ENCODE data around the gene AXIN1.
A peak's percentile ranks its signal among the peaks of the same experiment; 100 is the strongest.
"Not testable (repeated sequence)": the region's sequence is repeated elsewhere in the genome, so short reads cannot be mapped to it uniquely, and the experiment has no call there.

Gene AXIN1

DNA sequence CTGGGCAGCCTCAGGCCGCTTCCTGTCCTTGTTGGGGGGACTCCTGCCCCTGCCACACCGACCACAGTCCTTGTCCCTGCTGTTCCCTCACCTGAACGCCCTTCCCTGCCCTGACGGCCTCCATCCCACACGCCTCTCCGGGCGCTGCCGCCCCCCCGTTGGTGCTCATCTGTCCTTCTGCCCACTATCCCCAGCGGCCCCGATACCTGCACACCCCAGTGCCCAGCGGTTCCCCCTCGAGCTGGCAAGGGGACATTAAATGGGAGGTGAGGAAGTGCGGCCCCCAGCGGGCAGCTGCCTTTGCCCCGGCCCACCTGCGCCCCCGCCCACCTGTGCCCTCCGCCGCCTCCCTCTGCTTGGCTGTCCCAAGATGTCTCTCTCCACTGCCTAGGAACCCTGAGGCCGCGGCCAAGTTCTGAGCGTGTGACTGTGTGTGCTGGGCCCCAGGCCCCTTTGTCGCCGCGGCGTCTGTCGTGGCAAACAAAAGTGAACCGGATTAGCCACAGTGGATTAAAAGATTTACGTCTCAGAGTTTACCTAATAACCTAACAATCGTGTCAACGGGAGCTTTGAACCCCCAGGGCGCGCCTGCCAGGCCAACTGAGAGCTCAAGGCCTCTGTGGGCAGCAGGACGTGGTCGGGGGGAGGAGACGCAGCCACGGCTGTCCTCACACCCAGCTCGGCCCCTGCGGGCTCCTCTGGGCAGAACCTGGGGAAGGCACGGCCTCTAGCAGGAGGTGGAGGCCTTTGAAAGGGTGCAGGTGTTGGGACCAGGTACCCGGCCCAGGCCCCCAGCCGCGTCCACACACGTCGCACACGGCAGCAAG lies 7.6 kb upstream of the AXIN1 start:
- no peaks in the 10 kb centered on the region for H3K27me3 ChIP-seq (ENCODE audit: control insufficient read depth, insufficient read depth, low read length)
- H3K27ac ChIP-seq (ENCODE audit: low read depth, low read length) = no peak overlapping the region
- no peaks in the 10 kb centered on the region for H3K4me1 ChIP-seq (ENCODE audit: control insufficient read depth, insufficient read depth, low read length)
- H3K9ac ChIP-seq (ENCODE audit: low read depth, low read length) = no peak overlapping the region
- no peak overlapping the region for H3K4me3 ChIP-seq (ENCODE audit: low read depth, low read length)
- no peaks in the 10 kb centered on the region for H3K36me3 ChIP-seq (ENCODE audit: control insufficient read depth, insufficient read depth, low read length)
- H3K9me3 ChIP-seq (ENCODE audit: control insufficient read depth, insufficient read depth, low read length) = no peaks in the 10 kb centered on the region

DNA sequence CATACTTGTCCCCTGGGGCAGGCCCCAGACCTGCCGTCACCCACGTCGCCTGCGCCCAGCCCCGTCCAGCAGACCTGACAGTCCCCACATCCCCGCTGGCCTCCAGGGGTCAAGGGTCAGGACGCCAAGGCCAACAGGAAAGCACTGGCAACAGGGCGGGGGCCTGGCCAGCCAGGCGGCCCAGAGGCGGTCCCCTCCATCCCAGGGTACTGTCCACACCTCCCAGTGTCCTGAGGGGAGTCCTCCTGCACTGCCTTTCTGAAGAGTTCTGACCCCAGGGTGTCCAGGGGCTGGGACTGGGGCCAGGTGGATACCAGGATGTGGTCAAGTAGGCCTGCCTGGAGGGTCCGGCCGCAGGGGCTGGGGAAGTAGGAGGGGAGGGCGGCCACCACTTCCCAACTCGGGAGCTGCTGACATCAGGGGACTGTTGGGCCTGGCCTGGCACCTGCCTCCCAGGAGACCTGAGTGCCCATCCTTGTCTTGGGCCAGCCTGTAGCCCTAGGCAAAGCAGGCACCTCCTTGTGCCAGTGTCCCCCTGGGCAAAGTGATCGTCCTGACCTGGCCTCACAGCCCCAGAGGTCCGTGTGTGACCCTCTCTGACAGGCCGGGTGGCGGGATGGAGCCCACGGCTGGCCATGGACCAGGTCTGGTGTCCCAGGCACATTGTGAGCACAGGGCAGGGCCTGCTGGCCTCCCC lies 6.7 kb upstream of the AXIN1 start:
- Histone ChIP-seq H3K27me3 (ENCODE audit: control insufficient read depth, insufficient read depth, low read length) (no peaks in the 10 kb centered on the region), H3K9ac (ENCODE audit: low read depth, low read length) (no peak overlapping the region), H3K4me3 (ENCODE audit: low read depth, low read length) (no peak overlapping the region), H3K36me3 (ENCODE audit: control insufficient read depth, insufficient read depth, low read length) (no peaks in the 10 kb centered on the region), H3K27ac (ENCODE audit: low read depth, low read length) (no peak overlapping the region), H3K9me3 (ENCODE audit: control insufficient read depth, insufficient read depth, low read length) (no peaks in the 10 kb centered on the region), H3K4me1 (ENCODE audit: control insufficient read depth, insufficient read depth, low read length) (no peaks in the 10 kb centered on the region)

DNA sequence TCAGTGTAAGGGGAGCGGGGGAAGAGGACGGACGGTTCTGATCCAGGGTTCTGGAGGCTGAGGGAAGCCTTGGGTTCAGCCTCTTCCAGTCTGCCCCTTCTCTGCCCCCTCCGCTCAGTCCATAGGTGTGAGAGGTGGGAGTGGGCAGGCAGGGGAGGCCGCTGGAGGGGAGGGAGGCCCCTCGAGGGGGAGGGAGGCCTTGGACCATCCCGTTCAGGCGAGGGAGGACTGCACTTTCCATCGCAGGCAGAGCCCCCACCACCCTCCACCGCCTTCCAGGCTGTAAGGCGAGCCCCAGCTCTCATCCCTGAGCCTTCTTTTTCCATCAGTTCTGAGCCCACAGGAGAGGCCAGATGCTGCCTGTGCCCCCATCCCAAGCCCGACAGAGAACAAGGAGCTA lies 4.2 kb upstream of the AXIN1 start:
- Histone ChIP-seq H3K9ac (ENCODE audit: low read depth, low read length) (no peak overlapping the region), H3K4me3 (ENCODE audit: low read depth, low read length) (no peak overlapping the region), H3K27ac (ENCODE audit: low read depth, low read length) (no peak overlapping the region), H3K27me3 (ENCODE audit: control insufficient read depth, insufficient read depth, low read length) (no peaks in the 10 kb centered on the region), H3K4me1 (ENCODE audit: control insufficient read depth, insufficient read depth, low read length) (no peaks in the 10 kb centered on the region), H3K9me3 (ENCODE audit: control insufficient read depth, insufficient read depth, low read length) (no peaks in the 10 kb centered on the region), H3K36me3 (ENCODE audit: control insufficient read depth, insufficient read depth, low read length) (no peaks in the 10 kb centered on the region)

DNA sequence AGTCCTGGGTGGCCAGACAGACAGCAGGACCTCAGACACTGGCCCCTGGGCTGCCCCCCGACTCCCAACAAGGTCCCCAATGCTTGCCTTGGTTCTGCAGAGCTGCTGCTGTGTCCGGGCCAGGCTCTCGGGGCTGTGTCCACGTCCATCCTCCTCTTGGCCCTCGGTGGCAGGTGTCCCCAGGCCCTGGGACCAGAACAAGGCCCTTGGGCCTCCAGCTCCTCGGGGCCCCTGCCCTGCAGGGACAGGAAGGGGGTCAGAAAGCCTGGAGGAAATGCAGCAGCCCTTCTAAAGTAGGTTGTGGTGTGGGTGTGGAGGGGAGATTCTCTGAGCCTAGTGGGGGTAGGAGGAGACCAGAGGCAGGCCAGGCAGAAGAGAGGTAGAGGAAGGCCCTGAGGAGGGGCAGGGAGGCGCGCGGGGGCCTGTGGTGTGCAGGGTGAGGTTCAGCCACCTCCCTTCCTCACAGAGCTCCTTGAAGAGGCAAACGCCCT lies 2.5 kb upstream of the AXIN1 start:
- Histone ChIP-seq H3K27me3 (ENCODE audit: control insufficient read depth, insufficient read depth, low read length) (no peaks in the 10 kb centered on the region), H3K4me3 (ENCODE audit: low read depth, low read length) (no peak overlapping the region), H3K36me3 (ENCODE audit: control insufficient read depth, insufficient read depth, low read length) (peaks cover 6% of the 10 kb centered on the region), H3K9ac (ENCODE audit: low read depth, low read length) (no peak overlapping the region), H3K27ac (ENCODE audit: low read depth, low read length) (no peak overlapping the region), H3K9me3 (ENCODE audit: control insufficient read depth, insufficient read depth, low read length) (no peaks in the 10 kb centered on the region), H3K4me1 (ENCODE audit: control insufficient read depth, insufficient read depth, low read length) (no peaks in the 10 kb centered on the region)

DNA sequence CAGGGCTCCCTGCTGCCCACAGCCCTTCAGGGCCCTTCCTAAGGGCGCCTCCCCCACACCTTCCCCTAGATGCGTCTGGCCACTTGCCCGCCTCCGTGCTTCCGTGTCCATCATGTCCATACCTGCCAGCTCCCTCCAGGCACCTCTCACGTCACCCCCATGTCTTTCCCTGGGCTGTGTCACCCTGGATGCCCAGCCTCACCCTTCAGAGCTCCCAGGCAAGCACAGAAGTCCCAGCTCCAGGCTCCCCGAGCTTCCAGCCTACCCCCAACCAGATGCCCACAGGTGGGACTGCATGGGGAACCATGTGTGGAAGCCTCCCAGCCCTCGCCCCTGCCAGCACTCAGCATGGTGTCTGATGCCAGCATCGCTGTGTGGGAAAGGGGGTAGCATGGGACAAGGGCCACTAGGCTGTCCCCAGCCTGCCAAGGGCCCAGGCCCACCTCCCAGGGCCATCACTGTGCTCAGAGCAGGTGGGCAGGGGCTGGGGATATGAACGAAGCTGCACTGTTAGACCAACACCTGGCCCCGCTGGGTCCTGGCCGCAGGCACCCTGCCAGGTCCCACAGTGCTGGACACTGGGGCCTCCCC lies 1.9 kb upstream of the AXIN1 start:
- H3K27ac ChIP-seq (ENCODE audit: low read depth, low read length) = no peak overlapping the region
- no peak overlapping the region for H3K9ac ChIP-seq (ENCODE audit: low read depth, low read length)
- no peaks in the 10 kb centered on the region for H3K9me3 ChIP-seq (ENCODE audit: control insufficient read depth, insufficient read depth, low read length)
- no peaks in the 10 kb centered on the region for H3K4me1 ChIP-seq (ENCODE audit: control insufficient read depth, insufficient read depth, low read length)
- peaks cover 11% of the 10 kb centered on the region for H3K36me3 ChIP-seq (ENCODE audit: control insufficient read depth, insufficient read depth, low read length)
- H3K27me3 ChIP-seq (ENCODE audit: control insufficient read depth, insufficient read depth, low read length) = no peaks in the 10 kb centered on the region
- H3K4me3 ChIP-seq (ENCODE audit: low read depth, low read length) = no peak overlapping the region

GRCh38 chr16:353404-354290 lies 1.1 kb upstream of the AXIN1 start:
- no peaks in the 10 kb centered on the region for H3K9me3 ChIP-seq (ENCODE audit: control insufficient read depth, insufficient read depth, low read length)
- no peaks in the 10 kb centered on the region for H3K27me3 ChIP-seq (ENCODE audit: control insufficient read depth, insufficient read depth, low read length)
- no peak overlapping the region for H3K9ac ChIP-seq (ENCODE audit: low read depth, low read length)
- H3K36me3 ChIP-seq (ENCODE audit: control insufficient read depth, insufficient read depth, low read length) = peaks cover 12% of the 10 kb centered on the region
- peak overlapping the region; percentile 54 for H3K4me3 ChIP-seq (ENCODE audit: low read depth, low read length)
- no peaks in the 10 kb centered on the region for H3K4me1 ChIP-seq (ENCODE audit: control insufficient read depth, insufficient read depth, low read length)
- H3K27ac ChIP-seq (ENCODE audit: low read depth, low read length) = no peak overlapping the region

- H3K9ac ChIP-seq (ENCODE audit: low read depth, low read length) = peak overlapping the region; percentile 77
- H3K27me3 ChIP-seq (ENCODE audit: control insufficient read depth, insufficient read depth, low read length) = no peaks in the 10 kb centered on the region
- no peak overlapping the region for H3K27ac ChIP-seq (ENCODE audit: low read depth, low read length)
- H3K9me3 ChIP-seq (ENCODE audit: control insufficient read depth, insufficient read depth, low read length) = no peaks in the 10 kb centered on the region
- peaks cover 12% of the 10 kb centered on the region for H3K36me3 ChIP-seq (ENCODE audit: control insufficient read depth, insufficient read depth, low read length)
- H3K4me1 ChIP-seq (ENCODE audit: control insufficient read depth, insufficient read depth, low read length) = no peaks in the 10 kb centered on the region
- H3K4me3 ChIP-seq (ENCODE audit: low read depth, low read length) = peak overlapping the region; percentile 68
These were observed 561 bp downstream of the AXIN1 start for GRCh38 chr16:351804-352520.

- Histone ChIP-seq H3K4me3 (ENCODE audit: low read depth, low read length) (no peak overlapping the region), H3K9me3 (ENCODE audit: control insufficient read depth, insufficient read depth, low read length) (no peaks in the 10 kb centered on the region), H3K27ac (ENCODE audit: low read depth, low read length) (no peak overlapping the region), H3K9ac (ENCODE audit: low read depth, low read length) (no peak overlapping the region), H3K36me3 (ENCODE audit: control insufficient read depth, insufficient read depth, low read length) (peaks cover 28% of the 10 kb centered on the region), H3K4me1 (ENCODE audit: control insufficient read depth, insufficient read depth, low read length) (no peaks in the 10 kb centered on the region), H3K27me3 (ENCODE audit: control insufficient read depth, insufficient read depth, low read length) (no peaks in the 10 kb centered on the region)
These were observed 2.3 kb downstream of the AXIN1 start for GRCh38 chr16:350203-350602.

DNA sequence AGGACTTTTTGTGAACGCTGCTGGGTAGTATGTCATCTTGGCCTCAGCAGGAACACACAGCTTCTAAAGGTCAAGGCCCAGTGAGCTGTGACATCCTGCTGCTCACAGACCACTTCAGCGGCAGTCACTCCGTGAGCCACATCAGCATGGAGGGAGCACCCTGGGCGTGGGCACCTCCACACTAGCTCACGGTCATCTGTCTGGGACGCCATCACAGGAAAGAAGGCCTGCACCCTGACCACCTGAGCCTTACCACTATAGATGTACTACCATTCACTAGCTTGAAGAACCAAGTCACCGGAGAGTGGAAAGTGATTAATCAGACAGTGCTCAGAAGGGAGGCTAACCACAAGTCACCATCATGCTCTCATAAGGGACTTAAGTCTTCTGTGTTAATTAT lies 3.3 kb downstream of the AXIN1 start:
- Histone ChIP-seq H3K36me3 (ENCODE audit: control insufficient read depth, insufficient read depth, low read length) (peaks cover 37% of the 10 kb centered on the region), H3K4me1 (ENCODE audit: control insufficient read depth, insufficient read depth, low read length) (no peaks in the 10 kb centered on the region), H3K9ac (ENCODE audit: low read depth, low read length) (no peak overlapping the region), H3K27me3 (ENCODE audit: control insufficient read depth, insufficient read depth, low read length) (no peaks in the 10 kb centered on the region), H3K27ac (ENCODE audit: low read depth, low read length) (no peak overlapping the region), H3K9me3 (ENCODE audit: control insufficient read depth, insufficient read depth, low read length) (no peaks in the 10 kb centered on the region), H3K4me3 (ENCODE audit: low read depth, low read length) (no peak overlapping the region)

- peaks cover 37% of the 10 kb centered on the region for H3K36me3 ChIP-seq (ENCODE audit: control insufficient read depth, insufficient read depth, low read length)
- H3K27ac ChIP-seq (ENCODE audit: low read depth, low read length); H3K9me3 ChIP-seq (ENCODE audit: control insufficient read depth, insufficient read depth, low read length); H3K9ac ChIP-seq (ENCODE audit: low read depth, low read length); H3K4me1 ChIP-seq (ENCODE audit: control insufficient read depth, insufficient read depth, low read length); H3K4me3 ChIP-seq (ENCODE audit: low read depth, low read length); H3K27me3 ChIP-seq (ENCODE audit: control insufficient read depth, insufficient read depth, low read length): not testable (repeated sequence)
These were observed 4.0 kb downstream of the AXIN1 start for GRCh38 chr16:348495-348894.
